GM18870 (cell line): ENCODE results near the gene PRCC.

Experiments
- ATAC-seq: cut with Tn5 transposase; IDR thresholded peaks from one replicate; pipeline ENCODE4 v1.9.1; 2021; ENCODE audit warnings: moderate library complexity; ENCODE audit not compliant: unreplicated experiment

Gene PRCC

GRCh38 chr1:156840898-156841279 is 73.6 kb downstream of the PRCC start:
- no peak for ATAC-seq

- no peak for ATAC-seq
Observed at GRCh38 chr1:156841295-156841855, 74.0 kb downstream of the PRCC start.

GRCh38 chr1:156842618-156843300 is 75.4 kb downstream of the PRCC start:
- ATAC-seq: no peak

GRCh38 chr1:156844102-156844501 is 76.8 kb downstream of the PRCC start:
- no peak for ATAC-seq

GRCh38 chr1:156844638-156845037 is 77.3 kb downstream of the PRCC start:
- no peak for ATAC-seq

- ATAC-seq: no peak
Observed at GRCh38 chr1:156845055-156845952, 78.0 kb downstream of the PRCC start.

GRCh38 chr1:156845953-156846545 is 78.7 kb downstream of the PRCC start:
- ATAC-seq: no peak

GRCh38 chr1:156846643-156847042 is 79.3 kb downstream of the PRCC start:
- no peak for ATAC-seq

- ATAC-seq: no peak
Observed at GRCh38 chr1:156847591-156848460, 80.5 kb downstream of the PRCC start.

GRCh38 chr1:156848461-156849150 is 81.3 kb downstream of the PRCC start:
- no peak for ATAC-seq

- no peak for ATAC-seq
Observed at GRCh38 chr1:156849151-156849496, 81.8 kb downstream of the PRCC start.
